Neural crest cell (in vitro differentiated cells): Measurements from ENCODE around the gene N4BP2L2. TPM values are rescaled to one million over a fixed set of nuclear protein-coding genes. Genes with fewer than 3 reads are reported as not detected.

Experiments used
- DNase-seq: peaks from one replicate; pipeline ENCODE4 v3.0.0; 2021; ENCODE audit warnings: low read depth, mixed read lengths, low spot score
- H3K27ac Mint-ChIP-seq: one replicate; pipeline ENCODE4 v1.8.0; 2021; ENCODE audit warnings: mild to moderate bottlenecking, mixed read lengths; ENCODE audit not compliant: unreplicated experiment
- H3K27me3 Mint-ChIP-seq: 2 replicates; pipeline ENCODE4 v1.8.0; 2021; ENCODE audit warnings: low read depth, mild to moderate bottlenecking, mixed read lengths
- H3K36me3 Mint-ChIP-seq: 2 replicates; pipeline ENCODE4 v1.8.0; 2021; ENCODE audit warnings: low read depth, mild to moderate bottlenecking, mixed read lengths
- H3K4me1 Mint-ChIP-seq: 2 replicates; pipeline ENCODE4 v1.8.0; 2021; ENCODE audit warnings: mixed read lengths
- H3K4me3 Mint-ChIP-seq: one replicate; pipeline ENCODE4 v1.8.0; 2021; ENCODE audit warnings: mild to moderate bottlenecking, mixed read lengths
- H3K9me3 Mint-ChIP-seq: 2 replicates; pipeline ENCODE4 v1.8.0; 2021; ENCODE audit warnings: mixed read lengths
- CTCF ChIP-seq: fragments of 200-600 bp; sonication (generic); conservative IDR thresholded peaks from 2 replicates; pipeline ENCODE4 v1.5.0; 2021; ENCODE audit warnings: antibody characterized with exemption, mild to moderate bottlenecking
- total RNA-seq: library from RNA; stranded (reverse); gene quantifications from 2 replicates; pipeline ENCODE4 v1.2.1, GENCODE V29; 2021

The N4BP2L2 gene
- total RNA-seq, 1 donor from 2014 or later = 81.1 TPM

- peaks cover 5% of the 10 kb centered on the region for H3K4me1 Mint-ChIP-seq
- no peaks in the 10 kb centered on the region for H3K27me3 Mint-ChIP-seq
- TF ChIP-seq CTCF = no peak
- H3K36me3 Mint-ChIP-seq = peaks cover 14% of the 10 kb centered on the region
- H3K27ac Mint-ChIP-seq = no peak overlapping the region
- H3K9me3 Mint-ChIP-seq = no peaks in the 10 kb centered on the region
- DNase-seq = no peak
- H3K4me3 Mint-ChIP-seq = no peak overlapping the region
These were observed 148.5 kb downstream of the N4BP2L2 start for GRCh38 chr13:32390048-32390447.

GRCh38 chr13:32385410-32385809 is 153.2 kb downstream of the N4BP2L2 start:
- Mint-ChIP-seq H3K27me3 (no peaks in the 10 kb centered on the region), H3K36me3 (peaks cover 11% of the 10 kb centered on the region), H3K27ac (no peak overlapping the region), H3K4me1 (no peaks in the 10 kb centered on the region), H3K4me3 (no peak overlapping the region), H3K9me3 (no peaks in the 10 kb centered on the region)
- no peak for TF ChIP-seq CTCF
- DNase-seq = no peak

- TF ChIP-seq CTCF = no peak
- H3K4me3 Mint-ChIP-seq = no peak overlapping the region
- H3K27me3 Mint-ChIP-seq = no peaks in the 10 kb centered on the region
These were observed 153.9 kb downstream of the N4BP2L2 start for GRCh38 chr13:32384702-32385101.

GRCh38 chr13:32383836-32384618 is 154.6 kb downstream of the N4BP2L2 start:
- Mint-ChIP-seq H3K9me3 (no peaks in the 10 kb centered on the region), H3K27me3 (no peaks in the 10 kb centered on the region), H3K27ac (no peak overlapping the region), H3K36me3 (peaks cover 14% of the 10 kb centered on the region), H3K4me3 (no peak overlapping the region), H3K4me1 (no peaks in the 10 kb centered on the region)
- no peak for DNase-seq
- TF ChIP-seq CTCF = no peak

More at GRCh38 chr13:32384702-32385101, 153.9 kb downstream of the N4BP2L2 start:
- H3K9me3 Mint-ChIP-seq = no peaks in the 10 kb centered on the region
- no peaks in the 10 kb centered on the region for H3K4me1 Mint-ChIP-seq
- H3K27ac Mint-ChIP-seq = no peak overlapping the region
- peaks cover 11% of the 10 kb centered on the region for H3K36me3 Mint-ChIP-seq
- no peak for DNase-seq

Other genes starting within 250 kb of the N4BP2L2 start
- 0.26 TPM in 1 of 2 replicates, not detected in the other for gene ZAR1L, start 223.4 kb downstream of the N4BP2L2 start, total RNA-seq
- 26.4 and 28.5 TPM in 2 replicates for gene BRCA2, start 223.3 kb downstream of the N4BP2L2 start, total RNA-seq
- 1.6 and 2.0 TPM in 2 replicates for gene N4BP2L1, start 110.7 kb downstream of the N4BP2L2 start, total RNA-seq
- gene PDS5B, start 47.7 kb upstream of the N4BP2L2 start, total RNA-seq = 82.4 and 86.8 TPM in 2 replicates